Measurements from ENCODE around the gene ALK. TPM values are rescaled to one million over a fixed set of nuclear protein-coding genes. Genes with fewer than 3 reads are reported as not detected.

Gene ALK
- total RNA-seq = 1 to 10 TPM in 1 of 3 donors, under 1 TPM in 2; 0.07 to 2.4 (median 0.09) TPM
- long read RNA-seq, donor 1 = 0 reads
- long read RNA-seq, donor 2 = 0 reads

- intact Hi-C loops (cut with DNase I, micrococcal nuclease) = no loop called here
- H3K4me1 ChIP-seq (ENCODE audit: low read depth) = peaks cover 7% of the 10 kb centered on the region
- peak; percentile 99 for ATAC-seq
Observed at GRCh38 chr2:29921560-29921915, at the start of gene ALK. ALK (minus strand) TSS chr2:29921586; CDS start chr2:29920659, 927 bp downstream.

DNA sequence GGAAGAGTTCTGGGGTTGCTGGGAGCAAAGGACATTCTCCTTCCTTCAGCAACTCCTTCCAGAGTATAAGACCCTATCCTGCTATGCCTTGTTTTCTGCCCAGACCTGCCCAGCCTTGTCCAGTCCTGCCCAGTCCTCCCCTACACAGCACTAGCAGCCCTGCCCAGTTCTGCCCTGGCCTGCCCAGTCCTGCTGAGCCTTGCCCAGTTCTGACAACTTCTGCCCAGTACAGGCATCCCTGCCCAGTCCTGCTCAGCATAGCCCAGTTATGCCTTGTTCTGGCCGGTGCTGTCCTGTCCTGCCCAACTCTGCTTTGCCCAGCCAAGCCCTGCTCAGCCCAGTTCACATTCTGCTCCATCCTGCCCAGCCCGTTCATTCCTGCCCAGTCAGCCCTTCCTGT is 44.9 kb upstream of the ALK start:
- intact Hi-C loops (cut with DNase I, micrococcal nuclease) = no loop called here
- Histone ChIP-seq H3K4me1 (ENCODE audit: low read depth) (no peaks in the 10 kb centered on the region), H3K9me3 (no peaks in the 10 kb centered on the region), H3K4me3 (no peak overlapping the region), H3K36me3 (ENCODE audit: low read depth) (no peaks in the 10 kb centered on the region)
- TF ChIP-seq CTCF (IDR thresholded peaks at IDR 0.05) = no peak
- ATAC-seq (peak; percentile 20), DNase-seq (no peak)

More at GRCh38 chr2:29921560-29921915, at the start of gene ALK:
- Histone ChIP-seq H3K4me3 (no peak within 1 kb of the TSS), H3K9me3 (no peaks in the 10 kb centered on the region), H3K36me3 (ENCODE audit: low read depth) (no peaks in the 10 kb centered on the region)
- no peak for TF ChIP-seq CTCF (IDR thresholded peaks at IDR 0.05)
- DNase-seq = peak; percentile 79 to 83 (median 79)

GRCh38 chr2:29963972-29964570 is 42.7 kb upstream of the ALK start:
- Histone ChIP-seq H3K9me3 (no peaks in the 10 kb centered on the region), H3K36me3 (ENCODE audit: low read depth) (no peaks in the 10 kb centered on the region), H3K4me3 (no peak overlapping the region), H3K4me1 (ENCODE audit: low read depth) (no peaks in the 10 kb centered on the region)
- no peak for DNase-seq
- no peak for TF ChIP-seq CTCF (IDR thresholded peaks at IDR 0.05)
- no peak for ATAC-seq
- intact Hi-C loops (cut with DNase I, micrococcal nuclease) = no loop called here

GRCh38 chr2:29962922-29963321 is 41.5 kb upstream of the ALK start:
- intact Hi-C loops (cut with DNase I, micrococcal nuclease) = no loop called here
- no peak overlapping the region for H3K4me3 ChIP-seq
- TF ChIP-seq CTCF (IDR thresholded peaks at IDR 0.05) = no peak
- ATAC-seq (no peak), DNase-seq (no peak)
- no peaks in the 10 kb centered on the region for H3K4me1 ChIP-seq (ENCODE audit: low read depth)
- no peaks in the 10 kb centered on the region for H3K36me3 ChIP-seq (ENCODE audit: low read depth)
- no peaks in the 10 kb centered on the region for H3K9me3 ChIP-seq

- DNase-seq (no peak), ATAC-seq (no peak)
- Histone ChIP-seq H3K36me3 (ENCODE audit: low read depth) (no peaks in the 10 kb centered on the region), H3K4me1 (ENCODE audit: low read depth) (no peaks in the 10 kb centered on the region), H3K9me3 (no peaks in the 10 kb centered on the region), H3K4me3 (no peak overlapping the region)
- no peak for TF ChIP-seq CTCF (IDR thresholded peaks at IDR 0.05)
- intact Hi-C loops (cut with DNase I, micrococcal nuclease) = no loop called here
Observed at GRCh38 chr2:29954316-29954715, 32.9 kb upstream of the ALK start.

GRCh38 chr2:29952973-29953372 is 31.6 kb upstream of the ALK start:
- DNase-seq (no peak), ATAC-seq (no peak)
- Histone ChIP-seq H3K36me3 (ENCODE audit: low read depth) (no peaks in the 10 kb centered on the region), H3K4me1 (ENCODE audit: low read depth) (no peaks in the 10 kb centered on the region), H3K9me3 (no peaks in the 10 kb centered on the region), H3K4me3 (no peak overlapping the region)
- TF ChIP-seq CTCF (IDR thresholded peaks at IDR 0.05) = no peak
- intact Hi-C loops (cut with DNase I, micrococcal nuclease) = no loop called here

All from mucosa of descending colon (tissue), 3 donors.